AG10803 (cell line): ENCODE results near the gene UROC1.

Experiments used
- DNase-seq: peaks from one replicate; pipeline ENCODE4 v3.0.0; 2010; ENCODE audit warnings: low read depth
- H3K4me3 ChIP-seq: 2 replicates; pipeline ENCODE4 v1.5.1; 2011; ENCODE audit warnings: mild to moderate bottlenecking, low read length, control low read depth
- CTCF ChIP-seq: conservative IDR thresholded peaks from 2 replicates; pipeline ENCODE4 v1.5.1; 2011; ENCODE audit warnings: mild to moderate bottlenecking, low read length, control low read depth, inconsistent platforms

Gene UROC1

GRCh38 chr3:126465928-126466544 is 51.5 kb downstream of the UROC1 start:
- H3K4me3 ChIP-seq, result no peak overlapping the region
- no peak for TF ChIP-seq CTCF
- no peak for DNase-seq

DNA sequence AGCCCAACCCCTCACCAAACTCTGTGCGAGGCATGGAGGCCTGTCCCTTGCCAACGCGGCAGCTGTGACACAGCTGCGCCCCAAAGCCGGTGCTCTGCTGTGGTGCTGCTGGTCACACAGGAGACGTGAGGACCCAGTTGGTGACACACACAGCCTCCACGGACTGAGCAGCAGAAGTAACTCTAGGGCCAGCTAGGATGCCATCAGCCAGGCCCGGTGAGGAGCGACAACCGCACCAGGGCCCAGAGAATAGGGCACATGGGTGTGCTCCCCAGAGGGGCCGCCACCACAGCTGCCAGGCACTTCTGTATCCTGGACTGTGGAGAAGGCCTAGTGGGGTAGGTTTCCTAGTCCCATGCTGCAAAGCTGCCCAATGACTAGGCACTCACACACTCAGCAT is 52.6 kb downstream of the UROC1 start:
- H3K4me3 ChIP-seq, result no peak overlapping the region
- no peak for DNase-seq
- TF ChIP-seq CTCF, result no peak

- H3K4me3 ChIP-seq, result no peak overlapping the region
- no peak for DNase-seq
- TF ChIP-seq CTCF, result no peak
These were observed 53.1 kb downstream of the UROC1 start for GRCh38 chr3:126464494-126464893.

DNA sequence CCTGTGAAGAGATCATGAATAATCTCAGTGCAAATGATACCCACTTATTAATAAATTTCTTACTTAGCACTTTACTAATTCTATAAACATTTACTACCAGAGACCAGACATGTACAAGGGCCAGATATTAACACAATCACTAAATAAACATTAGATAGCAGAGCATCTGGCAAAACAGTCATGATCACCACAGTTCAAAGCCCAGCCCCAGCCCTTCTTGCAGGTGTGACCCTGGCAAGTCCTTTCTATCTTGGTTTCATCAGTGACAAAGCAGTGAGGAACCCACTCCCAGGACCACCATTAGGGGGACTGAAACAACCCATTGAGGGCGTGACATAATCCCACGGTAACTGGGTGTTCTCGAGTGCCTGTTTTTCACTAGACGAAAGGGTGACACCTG is 53.5 kb downstream of the UROC1 start:
- no peak for DNase-seq
- TF ChIP-seq CTCF, result no peak
- no peak overlapping the region for H3K4me3 ChIP-seq

GRCh38 chr3:126463521-126463920 is 54.1 kb downstream of the UROC1 start:
- no peak overlapping the region for H3K4me3 ChIP-seq
- TF ChIP-seq CTCF, result no peak
- no peak for DNase-seq

DNA sequence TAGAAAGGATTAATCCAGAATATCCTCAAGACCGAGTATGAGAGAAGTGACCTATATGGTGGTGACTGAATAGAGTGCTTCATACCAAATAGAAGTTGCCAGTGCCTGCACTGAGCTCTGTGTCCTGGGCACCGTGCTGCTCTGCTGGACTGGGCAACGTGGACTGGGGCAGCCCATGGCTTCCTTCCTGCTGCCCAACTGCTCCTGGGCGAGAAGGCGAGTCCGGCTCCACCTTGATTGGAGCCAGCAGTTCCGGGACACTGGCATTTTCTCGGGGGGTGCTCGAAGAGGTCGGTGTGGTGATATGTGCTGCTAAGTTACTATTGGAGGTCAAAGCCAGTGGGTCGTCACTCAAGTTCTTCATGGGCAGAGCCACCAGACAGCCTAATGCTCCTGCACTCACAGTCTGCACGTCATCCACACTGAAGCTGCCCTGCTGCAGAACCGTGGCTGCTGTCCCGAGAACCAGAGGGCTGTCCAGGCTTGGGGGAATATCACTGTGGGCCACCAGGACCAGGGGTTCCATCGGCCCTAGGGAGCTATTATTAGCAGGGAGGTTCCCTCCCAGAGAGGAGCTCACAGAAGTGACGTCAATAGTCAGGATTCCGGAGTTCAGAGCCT is 56.0 kb downstream of the UROC1 start:
- no peak for TF ChIP-seq CTCF
- DNase-seq, result no peak
- H3K4me3 ChIP-seq, result no peak overlapping the region

GRCh38 chr3:126460381-126460780 is 57.2 kb downstream of the UROC1 start:
- H3K4me3 ChIP-seq, result no peak overlapping the region
- no peak for DNase-seq
- no peak for TF ChIP-seq CTCF
